ENCODE results near the gene PRRC2B.

GRCh38 chr9:131446276-131446675 is 52.4 kb downstream of the PRRC2B start:
- TF ChIP-seq CTCF (IDR thresholded peaks at IDR 0.05; ENCODE audit: poor library complexity) (no peak), EZH2 (IDR thresholded peaks at IDR 0.05; ENCODE audit: borderline replicate concordance) (no peak)
